NCI-H2171 treated with DMSO at 0.1 percent for 48 hours (cell line): ENCODE data around the gene GDAP2.
"Not testable (repeated sequence)": the region's sequence is repeated elsewhere in the genome, so short reads cannot be mapped to it uniquely, and the experiment has no call there.

ENCODE experiments used
- DNase-seq: peaks from one replicate; lab custom pipeline; 2025; lab: John Stamatoyannopoulos, UW

Gene GDAP2

GRCh38 chr1:117929343-117930172, at the start of gene GDAP2, which contains the start of gene WDR3:
GDAP2 (minus strand) TSS chr1:117929621; CDS start chr1:117920357, 9,264 bp downstream.
WDR3 (plus strand) TSS chr1:117929739; CDS start chr1:117933320, 3,581 bp downstream.
- peak; percentile 97 for DNase-seq

- no peak for DNase-seq
These were observed 47.0 kb upstream of the GDAP2 start for GRCh38 chr1:117976381-117976780.

GRCh38 chr1:117971777-117972176, 42.4 kb upstream of the GDAP2 start:
- no peak for DNase-seq

DNA sequence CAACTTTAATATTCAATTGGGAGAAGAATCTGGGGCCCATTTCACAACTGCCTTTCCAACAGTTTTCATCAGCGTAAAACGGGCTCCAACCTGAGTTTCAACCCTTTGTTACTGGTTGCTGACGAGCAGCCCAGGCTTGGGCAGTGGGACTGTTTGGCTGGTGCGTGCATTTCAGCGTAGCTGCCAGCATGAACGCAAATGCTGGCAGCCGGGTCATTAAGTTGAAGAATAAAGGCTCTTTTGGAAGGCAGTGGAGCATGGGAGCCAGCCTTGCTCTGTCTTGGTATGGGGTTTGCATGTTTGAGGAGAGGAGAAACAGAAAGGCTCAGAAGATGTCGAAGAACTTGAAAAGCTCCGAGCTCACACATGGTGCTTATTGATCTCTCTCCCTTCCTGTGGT, 40.8 kb upstream of the GDAP2 start:
- DNase-seq: no peak

DNA sequence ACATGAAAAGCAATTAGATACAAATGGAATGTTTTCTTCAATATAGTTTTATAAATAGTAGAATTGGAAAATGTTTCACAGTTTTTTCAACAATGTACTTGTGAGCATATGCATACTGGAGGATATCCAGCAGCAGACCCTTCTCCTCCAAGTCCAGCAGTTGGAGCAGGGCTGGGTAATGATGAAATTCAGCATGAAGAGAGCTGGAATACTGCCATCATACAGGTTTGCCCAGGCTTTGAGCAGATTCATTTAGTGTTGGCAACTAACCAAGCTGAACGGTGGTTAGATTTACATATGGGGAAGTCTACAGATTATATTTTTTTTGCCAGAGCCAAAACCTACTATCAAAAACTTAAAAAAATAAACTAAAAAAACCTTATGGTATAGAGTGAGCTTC, 38.5 kb upstream of the GDAP2 start:
- DNase-seq: peak; percentile 72

DNA sequence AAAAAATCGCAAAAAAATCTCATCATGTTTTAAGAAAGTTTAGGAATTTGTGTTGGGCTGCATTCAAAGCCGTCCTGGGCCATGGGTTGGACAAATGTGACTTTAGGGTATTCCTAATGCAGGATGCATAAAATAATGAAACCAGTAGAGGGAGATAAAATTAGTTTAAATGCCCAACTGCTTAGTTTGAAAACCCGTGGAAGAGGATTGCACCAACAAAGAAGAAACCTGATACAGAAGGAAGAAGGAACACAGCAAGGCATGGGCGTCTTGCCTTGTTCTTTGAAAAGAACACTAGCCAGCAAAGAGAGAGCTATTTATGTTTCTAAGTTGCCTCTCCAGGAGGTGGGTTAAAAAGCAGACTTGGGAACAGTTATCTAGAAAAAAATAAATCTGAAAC, 38.1 kb upstream of the GDAP2 start:
- peak; percentile 65 for DNase-seq

GRCh38 chr1:117964290-117965038, 35.0 kb upstream of the GDAP2 start:
- no peak for DNase-seq

DNA sequence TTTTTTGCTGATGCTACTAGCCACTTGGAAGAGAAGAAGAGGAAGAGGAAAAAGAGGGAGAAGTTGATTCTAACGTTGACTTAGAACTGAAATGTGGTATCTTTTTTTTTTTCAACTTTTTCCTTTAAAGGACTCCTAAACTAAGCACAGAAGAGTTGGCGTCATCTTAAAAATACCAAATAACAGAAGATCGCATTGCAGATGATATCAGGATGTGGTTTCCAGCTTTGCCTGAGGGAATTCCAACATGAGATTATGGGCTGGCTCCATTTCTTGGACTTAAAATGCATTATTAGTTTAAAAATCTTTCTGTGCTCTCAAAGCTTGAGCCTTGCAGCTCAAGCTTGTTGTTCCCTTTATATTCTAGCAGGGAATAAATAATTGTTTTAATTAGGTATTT, 29.9 kb upstream of the GDAP2 start:
- no peak for DNase-seq

GRCh38 chr1:117952386-117952785, 23.0 kb upstream of the GDAP2 start:
- DNase-seq: no peak

DNA sequence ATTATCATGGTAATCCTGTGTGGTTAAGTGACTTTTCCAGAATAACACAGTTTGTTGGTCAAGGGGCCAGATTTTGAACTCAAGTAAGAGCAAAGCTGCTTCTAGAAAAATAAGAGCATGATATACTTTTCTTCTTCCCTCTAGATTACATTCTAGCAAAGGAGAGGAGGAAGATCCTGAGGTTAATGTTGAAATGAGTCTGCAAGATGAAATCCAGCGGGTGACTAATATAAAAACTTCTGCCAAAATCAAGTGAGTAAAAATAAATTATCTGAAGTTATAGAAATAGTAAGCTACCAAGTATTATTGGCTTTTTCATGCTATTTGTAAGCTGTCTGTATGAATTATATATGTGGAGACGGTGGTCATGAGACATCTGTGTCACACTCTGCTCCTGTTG, 12.9 kb upstream of the GDAP2 start:
- DNase-seq: no peak

DNA sequence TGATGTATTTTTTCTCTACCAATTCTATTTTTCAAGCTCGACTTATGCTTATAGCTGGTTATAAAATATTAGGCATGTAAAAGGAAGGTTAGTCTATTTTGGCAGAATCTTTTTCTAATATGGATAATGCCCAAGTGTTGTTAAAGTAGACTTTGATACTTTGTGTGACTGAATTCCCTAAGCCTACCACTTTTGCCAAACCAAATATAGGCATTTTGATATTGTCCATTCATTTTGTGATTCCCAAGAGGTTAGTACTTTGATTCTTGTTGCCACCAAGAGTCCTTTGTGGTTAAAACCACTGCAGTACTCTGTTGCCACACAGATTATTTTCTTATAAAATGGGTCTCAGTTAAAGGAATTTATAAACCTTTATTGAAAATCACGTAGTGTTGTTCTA, 4.3 kb upstream of the GDAP2 start:
- DNase-seq: no peak

- DNase-seq: no peak
These were observed 3.2 kb upstream of the GDAP2 start for GRCh38 chr1:117932576-117932975.

DNA sequence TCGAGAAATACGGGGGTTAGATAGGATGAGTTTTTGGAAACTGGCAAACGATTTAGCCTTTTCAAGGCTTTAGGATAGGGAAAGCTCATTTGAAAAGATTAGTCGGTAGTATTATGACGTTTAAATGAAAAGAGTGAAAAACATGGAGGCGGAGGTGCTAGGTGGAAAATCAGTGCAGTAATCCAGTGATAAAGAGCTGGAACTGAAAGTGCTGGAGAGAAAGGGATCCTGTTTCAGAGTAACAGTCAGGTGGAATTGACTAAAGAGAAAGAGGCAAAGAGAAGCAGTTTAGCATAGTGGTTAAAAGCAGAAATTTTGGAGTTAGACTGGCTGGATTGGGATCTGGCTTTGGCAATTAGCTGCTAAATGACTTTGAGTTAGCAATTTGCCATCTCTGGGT, 1.1 kb upstream of the GDAP2 start:
- DNase-seq: no peak

- no peak for DNase-seq
These were observed 689 bp upstream of the GDAP2 start for GRCh38 chr1:117930173-117930447.

- peak; percentile 10 for DNase-seq
These were observed 509 bp downstream of the GDAP2 start for GRCh38 chr1:117928881-117929342.

GRCh38 chr1:117925981-117926380, 3.4 kb downstream of the GDAP2 start:
- DNase-seq: no peak

GRCh38 chr1:117922717-117923116, 6.7 kb downstream of the GDAP2 start:
- DNase-seq: not testable (repeated sequence)

GRCh38 chr1:117921991-117922390, 7.4 kb downstream of the GDAP2 start:
- no peak for DNase-seq

DNA sequence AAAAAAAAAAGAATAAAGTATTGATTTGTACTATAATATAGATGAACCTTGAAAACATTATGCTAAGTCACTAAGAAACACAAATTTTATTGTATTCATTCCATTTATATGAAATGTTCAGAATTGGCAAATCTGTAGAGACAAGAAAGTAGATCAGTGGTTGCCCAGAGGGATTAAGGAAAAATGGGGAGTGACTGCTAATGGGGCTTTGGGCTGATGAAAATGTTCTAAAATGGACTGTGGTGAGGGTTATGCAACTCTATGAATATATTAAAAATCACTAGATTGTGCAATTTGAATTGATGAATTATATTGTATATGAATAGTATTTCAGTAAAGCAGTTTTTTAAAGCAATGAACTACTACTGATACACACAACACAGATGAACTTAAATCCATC, 10.0 kb downstream of the GDAP2 start:
- DNase-seq: no peak

DNA sequence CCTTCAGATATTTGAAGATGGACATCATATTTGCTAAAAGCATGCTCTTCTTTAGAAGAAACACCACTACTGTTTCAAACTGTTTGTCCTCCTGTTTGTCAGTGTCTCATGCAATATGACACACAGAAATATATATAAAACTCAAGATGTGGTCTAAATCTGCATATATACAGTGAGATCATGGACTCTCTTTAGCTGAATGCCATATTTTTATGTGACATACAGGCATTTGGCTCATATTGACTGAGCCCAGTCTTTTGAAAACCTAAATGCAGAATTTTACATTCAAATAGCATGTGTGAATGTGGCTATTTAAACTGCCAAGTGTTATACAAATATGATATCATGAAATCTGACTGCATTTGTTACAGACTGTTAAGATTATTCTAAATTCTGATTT, 18.4 kb downstream of the GDAP2 start:
- DNase-seq: no peak

GRCh38 chr1:117905019-117905418, 24.4 kb downstream of the GDAP2 start:
- no peak for DNase-seq

DNA sequence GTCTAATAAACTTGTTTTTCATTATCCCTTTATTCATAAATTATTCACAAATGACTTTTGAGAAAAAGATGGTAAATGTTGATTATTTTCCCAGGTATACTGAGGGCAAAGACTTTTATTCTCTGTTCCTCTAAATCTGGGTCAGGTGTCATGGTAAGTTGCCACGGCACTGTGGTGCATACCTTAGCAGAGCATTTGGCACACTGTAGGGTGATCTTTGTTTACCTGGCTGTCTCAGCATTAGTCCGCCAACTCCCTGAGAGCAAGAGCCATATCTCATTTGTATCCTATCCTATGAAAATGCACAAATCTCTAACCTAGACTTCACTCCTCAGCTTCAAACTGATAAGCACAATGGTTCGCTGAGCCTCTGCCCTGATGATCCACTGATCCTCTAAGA, 24.9 kb downstream of the GDAP2 start:
- DNase-seq: no peak

- no peak for DNase-seq
These were observed 26.5 kb downstream of the GDAP2 start for GRCh38 chr1:117902944-117903343.
